ENCODE measurements around the gene UBL3. TPM values are rescaled to one million over a fixed set of nuclear protein-coding genes. Genes with fewer than 3 reads are reported as not detected.

The UBL3 gene
- polyA plus RNA-seq, 1 experiment: 24.7 TPM

DNA sequence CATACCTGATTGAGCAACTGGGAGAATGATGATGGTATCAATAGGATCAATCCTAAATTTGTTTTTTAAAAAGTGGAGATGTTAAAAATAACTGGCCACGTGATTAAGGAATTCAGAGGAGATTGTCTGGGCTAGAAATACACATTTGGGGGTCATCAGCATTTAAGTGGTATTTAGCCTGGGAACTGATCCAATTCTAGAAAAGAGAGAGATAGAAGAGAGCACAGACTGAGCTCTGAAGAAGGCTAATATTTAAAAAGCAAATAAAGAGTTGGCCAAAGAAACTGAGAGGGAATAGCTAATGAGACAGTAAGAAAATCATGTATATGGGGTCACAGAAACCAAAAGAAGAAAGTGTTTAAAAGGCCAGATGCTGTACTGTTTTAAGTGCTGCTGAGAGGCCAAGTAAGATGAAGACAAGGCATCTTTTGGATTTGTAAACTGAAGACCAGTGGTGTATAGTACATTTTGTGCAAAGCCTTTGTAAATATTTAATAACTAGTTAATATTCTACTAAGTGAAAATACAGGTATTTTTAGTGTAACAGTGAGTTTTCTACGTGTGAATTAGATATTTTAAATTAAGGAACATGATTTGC, 40.2 kb downstream of the UBL3 start:
- TF ChIP-seq, protein P1, sequence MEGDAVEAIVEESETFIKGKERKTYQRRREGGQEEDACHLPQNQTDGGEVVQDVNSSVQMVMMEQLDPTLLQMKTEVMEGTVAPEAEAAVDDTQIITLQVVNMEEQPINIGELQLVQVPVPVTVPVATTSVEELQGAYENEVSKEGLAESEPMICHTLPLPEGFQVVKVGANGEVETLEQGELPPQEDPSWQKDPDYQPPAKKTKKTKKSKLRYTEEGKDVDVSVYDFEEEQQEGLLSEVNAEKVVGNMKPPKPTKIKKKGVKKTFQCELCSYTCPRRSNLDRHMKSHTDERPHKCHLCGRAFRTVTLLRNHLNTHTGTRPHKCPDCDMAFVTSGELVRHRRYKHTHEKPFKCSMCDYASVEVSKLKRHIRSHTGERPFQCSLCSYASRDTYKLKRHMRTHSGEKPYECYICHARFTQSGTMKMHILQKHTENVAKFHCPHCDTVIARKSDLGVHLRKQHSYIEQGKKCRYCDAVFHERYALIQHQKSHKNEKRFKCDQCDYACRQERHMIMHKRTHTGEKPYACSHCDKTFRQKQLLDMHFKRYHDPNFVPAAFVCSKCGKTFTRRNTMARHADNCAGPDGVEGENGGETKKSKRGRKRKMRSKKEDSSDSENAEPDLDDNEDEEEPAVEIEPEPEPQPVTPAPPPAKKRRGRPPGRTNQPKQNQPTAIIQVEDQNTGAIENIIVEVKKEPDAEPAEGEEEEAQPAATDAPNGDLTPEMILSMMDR (IDR thresholded peaks at IDR 0.05; ENCODE audit: low read depth, low read length): no peak
- H3K27ac ChIP-seq (ENCODE audit: low read depth, low read length): no peak overlapping the region
- H3K27me3 ChIP-seq (ENCODE audit: control insufficient read depth, insufficient read depth, low read length): no peaks in the 10 kb centered on the region
- no peak overlapping the region for H3K4me3 ChIP-seq (ENCODE audit: low read depth, low read length)
- ChIA-PET POLR2A (no interaction called here), CTCF (interaction anchor here (0.9 kb wide), 1 partner anchor 323 kb away, joined by 3 read pairs; no protein-coding TSS in a partner anchor)
- no peak for DNase-seq (ENCODE audit: low read depth, low spot score)
- H3K9me3 ChIP-seq (ENCODE audit: control insufficient read depth, insufficient read depth, low read length): no peaks in the 10 kb centered on the region

DNA sequence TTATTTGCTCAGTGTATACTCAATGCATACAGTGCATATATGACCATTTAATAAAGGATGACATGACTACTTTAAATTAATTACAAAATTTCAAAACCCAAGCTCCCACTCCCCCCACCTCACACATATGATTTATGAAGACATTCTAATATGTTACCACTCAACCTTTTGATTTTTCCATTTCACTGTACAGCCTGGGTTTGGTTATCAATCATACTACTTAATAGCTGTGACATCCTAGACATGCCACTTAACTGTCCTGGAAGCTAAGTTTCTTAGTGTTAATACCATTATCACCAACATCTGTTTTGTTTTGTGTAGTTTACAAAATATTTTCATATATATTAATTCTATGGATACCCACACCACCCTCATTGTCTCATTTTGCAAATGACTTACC, 42.2 kb downstream of the UBL3 start:
- TF ChIP-seq, protein P1 (IDR thresholded peaks at IDR 0.05; ENCODE audit: low read depth, low read length): no peak
- no peaks in the 10 kb centered on the region for H3K9me3 ChIP-seq (ENCODE audit: control insufficient read depth, insufficient read depth, low read length)
- ChIA-PET POLR2A (no interaction called here), CTCF (interaction anchor here (1.3 kb wide), 1 partner anchor 304 kb away, joined by 4 read pairs; no protein-coding TSS in a partner anchor)
- no peaks in the 10 kb centered on the region for H3K27me3 ChIP-seq (ENCODE audit: control insufficient read depth, insufficient read depth, low read length)
- no peak for DNase-seq (ENCODE audit: low read depth, low spot score)
- H3K27ac ChIP-seq (ENCODE audit: low read depth, low read length): no peak overlapping the region
- no peak overlapping the region for H3K4me3 ChIP-seq (ENCODE audit: low read depth, low read length)

DNA sequence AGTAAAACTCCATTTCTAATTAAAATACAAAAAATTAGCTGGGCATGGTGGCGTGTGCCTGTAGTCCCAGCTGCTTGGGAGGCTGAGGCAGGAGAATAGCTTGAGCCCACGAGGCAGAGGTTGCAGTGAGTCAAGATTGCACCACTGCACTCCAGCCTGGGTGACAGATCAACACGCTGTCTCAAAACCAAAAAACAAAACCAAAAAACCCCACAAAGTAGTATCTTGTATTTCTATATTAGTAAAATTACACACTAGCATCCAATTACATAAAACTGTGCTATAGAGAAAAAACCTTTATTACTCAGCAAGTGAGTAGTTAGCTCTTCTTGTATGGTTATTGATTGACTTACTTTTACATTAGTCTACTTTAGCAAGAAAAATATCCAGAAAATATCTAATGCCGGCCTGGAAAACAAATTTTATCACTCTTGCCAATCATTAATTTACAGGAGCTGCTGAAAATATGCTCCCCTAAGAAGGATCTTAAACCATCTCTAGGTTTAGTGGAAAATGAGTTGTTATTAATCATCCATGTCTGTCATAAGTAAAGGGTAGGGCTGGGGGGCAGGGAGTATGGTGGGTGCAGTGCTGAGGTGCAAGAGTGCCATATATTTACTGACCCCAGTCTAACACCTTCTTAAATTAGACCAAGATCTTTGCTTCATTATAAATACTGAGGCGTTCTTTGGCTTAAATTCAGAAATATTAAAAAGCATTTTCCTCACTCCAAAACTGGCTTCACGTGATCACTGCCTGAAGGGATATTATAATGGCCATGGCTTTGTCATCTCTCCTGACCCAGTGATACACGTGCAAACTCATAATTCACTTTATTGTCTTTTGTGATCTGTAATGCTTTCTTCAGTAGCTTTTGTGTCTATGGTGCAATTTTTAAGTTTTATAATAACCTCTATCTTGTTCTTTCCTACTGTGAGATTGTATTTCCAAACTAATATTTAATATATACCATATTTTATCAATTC, 44.1 kb downstream of the UBL3 start:
- no peak for DNase-seq (ENCODE audit: low read depth, low spot score)
- ChIA-PET POLR2A (no interaction called here), CTCF (interaction anchor here (1.3 kb wide), 1 partner anchor 309 kb away, joined by 4 read pairs; no protein-coding TSS in a partner anchor)
- Histone ChIP-seq H3K9me3 (ENCODE audit: control insufficient read depth, insufficient read depth, low read length) (no peaks in the 10 kb centered on the region), H3K27me3 (ENCODE audit: control insufficient read depth, insufficient read depth, low read length) (no peaks in the 10 kb centered on the region), H3K4me3 (ENCODE audit: low read depth, low read length) (no peak overlapping the region), H3K27ac (ENCODE audit: low read depth, low read length) (no peak overlapping the region)
- TF ChIP-seq, protein P1 (IDR thresholded peaks at IDR 0.05; ENCODE audit: low read depth, low read length): no peak

DNA sequence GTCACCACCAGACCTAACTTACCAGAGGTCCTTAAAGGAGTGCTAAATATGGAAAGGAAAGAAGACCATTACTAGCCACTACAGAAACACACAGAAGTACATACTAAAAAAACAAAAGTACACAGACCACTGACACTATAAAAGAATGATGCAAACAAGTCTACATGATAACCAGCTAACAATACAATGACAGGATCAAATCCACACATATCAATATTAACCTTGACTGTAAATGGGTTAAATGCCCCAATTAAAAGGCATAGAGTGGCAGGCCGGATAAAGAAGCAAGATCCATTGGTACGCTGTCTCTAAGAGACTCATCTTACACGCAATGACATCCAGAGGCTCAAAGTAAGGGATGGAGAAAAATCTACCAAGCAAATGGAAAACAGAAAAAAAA, 47.2 kb downstream of the UBL3 start:
- ChIA-PET CTCF (no interaction called here), POLR2A (no interaction called here)
- Histone ChIP-seq H3K27ac (ENCODE audit: low read depth, low read length) (no peak overlapping the region), H3K27me3 (ENCODE audit: control insufficient read depth, insufficient read depth, low read length) (no peaks in the 10 kb centered on the region), H3K4me3 (ENCODE audit: low read depth, low read length) (no peak overlapping the region), H3K9me3 (ENCODE audit: control insufficient read depth, insufficient read depth, low read length) (no peaks in the 10 kb centered on the region)
- TF ChIP-seq, protein P1 (IDR thresholded peaks at IDR 0.05; ENCODE audit: low read depth, low read length): no peak
- no peak for DNase-seq (ENCODE audit: low read depth, low spot score)

DNA sequence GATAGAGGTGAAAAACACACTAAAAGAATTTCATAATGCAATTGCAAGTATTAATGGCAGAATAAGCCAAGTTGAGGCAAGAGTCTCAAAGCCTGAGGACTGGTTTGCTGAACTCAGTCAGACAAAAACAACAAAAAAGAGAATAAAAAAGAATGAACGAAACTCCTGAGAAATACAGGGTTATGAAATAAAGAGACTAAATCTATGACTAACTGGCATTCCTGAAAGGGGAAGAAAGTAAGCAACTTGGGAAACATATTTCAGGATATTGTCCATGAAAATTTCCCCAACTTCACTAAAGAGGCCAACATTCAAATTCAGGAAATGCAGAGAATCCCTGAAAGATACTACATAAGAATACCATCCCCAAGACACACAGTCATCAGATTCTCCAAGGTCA, 47.8 kb downstream of the UBL3 start:
- no peak for DNase-seq (ENCODE audit: low read depth, low spot score)
- H3K4me3 ChIP-seq (ENCODE audit: low read depth, low read length): no peak overlapping the region
- TF ChIP-seq, protein P1 (IDR thresholded peaks at IDR 0.05; ENCODE audit: low read depth, low read length): no peak
- no peaks in the 10 kb centered on the region for H3K9me3 ChIP-seq (ENCODE audit: control insufficient read depth, insufficient read depth, low read length)
- POLR2A ChIA-PET: no interaction called here
- no peaks in the 10 kb centered on the region for H3K27me3 ChIP-seq (ENCODE audit: control insufficient read depth, insufficient read depth, low read length)
- CTCF ChIA-PET: no interaction called here
- no peak overlapping the region for H3K27ac ChIP-seq (ENCODE audit: low read depth, low read length)
